ENCODE results near the gene ABLIM1.

The ABLIM1 gene

DNA sequence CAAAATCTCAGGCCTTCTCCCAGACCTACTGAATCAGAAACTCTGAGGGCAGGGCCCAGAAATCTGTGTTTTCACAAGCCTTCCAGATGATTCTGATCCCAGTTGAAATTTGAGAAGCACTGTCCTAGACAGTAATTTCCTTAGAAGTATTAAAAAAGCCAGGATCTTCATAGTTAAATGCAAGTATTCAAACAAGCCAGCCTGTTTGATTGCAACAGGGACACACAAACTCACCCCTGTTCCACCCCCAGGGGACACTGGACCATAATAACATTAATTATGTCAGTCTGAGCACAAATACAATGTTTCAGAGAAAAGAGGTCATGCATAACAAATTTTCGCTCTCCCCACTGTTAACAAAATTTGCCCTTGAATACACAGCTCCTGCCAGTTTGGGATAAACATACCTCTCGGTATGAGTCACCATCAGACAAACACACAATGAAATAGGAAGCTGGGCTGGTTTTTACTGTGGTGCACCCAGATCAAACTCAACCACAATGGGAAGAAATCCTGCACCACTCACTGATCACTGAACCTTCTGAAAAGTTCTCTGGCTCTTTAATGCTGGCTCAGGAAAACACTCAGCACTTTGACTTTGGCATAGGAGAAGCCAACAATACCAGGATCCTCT, 34.3 kb downstream of the ABLIM1 start (continued):
- TF ChIP-seq ZSCAN23 (tag by site-specific recombination; IDR thresholded peaks at IDR 0.05) (no peak), TRIM28 (IDR thresholded peaks at IDR 0.05; ENCODE audit: borderline replicate concordance, low read length) (peak; percentile 91; the same call in 1 of the 2 replicates), FEZF1 (tag by site-specific recombination; IDR thresholded peaks at IDR 0.05) (peak; percentile 80), ZBTB44 (tag by site-specific recombination; IDR thresholded peaks at IDR 0.05) (peak; percentile 79), ELK4 (IDR thresholded peaks at IDR 0.05; ENCODE audit: borderline replicate concordance, low read depth, low read length) (no peak), ZBTB21 (tag by site-specific recombination; IDR thresholded peaks at IDR 0.05) (0 out of 2 replicates have a peak, but pooled peaks have one; percentile 58), ZNF747 (tag by site-specific recombination; IDR thresholded peaks at IDR 0.05) (no peak), ZNF169 (tag by site-specific recombination; IDR thresholded peaks at IDR 0.05) (no peak), ZNF146 (tag by site-specific recombination; IDR thresholded peaks at IDR 0.05) (no peak), PRDM1 (tag by site-specific recombination; IDR thresholded peaks at IDR 0.05) (peak; percentile 75), YY2 (tag by site-specific recombination; IDR thresholded peaks at IDR 0.05) (no peak)

DNA sequence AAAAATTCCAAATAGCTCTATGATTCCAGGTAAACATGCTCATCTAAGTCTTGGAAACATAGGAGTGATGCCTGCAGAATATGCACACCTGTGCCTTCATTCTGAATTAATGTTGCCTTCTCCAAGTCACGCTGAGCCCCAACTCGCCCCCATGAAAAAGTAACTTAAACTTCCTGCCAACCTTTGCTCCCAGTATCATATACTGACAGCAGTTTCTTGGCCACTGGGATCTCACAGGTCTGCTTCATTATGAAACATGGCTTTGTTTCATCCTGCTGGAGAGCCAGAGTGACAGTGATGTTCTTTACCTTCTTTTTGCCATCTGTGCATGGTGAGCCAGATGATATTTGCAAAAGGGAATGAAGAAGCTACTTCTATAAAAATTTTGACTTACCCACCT, 34.9 kb downstream of the ABLIM1 start:
- CTCF ChIA-PET = interaction anchor here (0.6 to 1.2 kb wide), 4 partner anchors 33 to 162 kb away, joined by 3 to 5 read pairs (median 3); no protein-coding TSS in a partner anchor
- H3K4me1 ChIP-seq (ENCODE audit: control insufficient read depth, insufficient read depth, low read length) = peaks cover 16% of the 10 kb centered on the region
- no peak overlapping the region for H3K4me3 ChIP-seq (ENCODE audit: low read depth, low read length)
- peak overlapping the region; percentile 65 for H3K27ac ChIP-seq (ENCODE audit: extremely low read depth, low read depth, low read length)
- H3K36me3 ChIP-seq (ENCODE audit: control insufficient read depth in 2 of 2, insufficient read depth in 1 of 2, low read length in 2 of 2) = no peaks in the 10 kb centered on the region
- no peaks in the 10 kb centered on the region for H3K9me3 ChIP-seq (ENCODE audit: control insufficient read depth, insufficient read depth, low read depth, low read length)
- TF ChIP-seq ZNF510 (tag by site-specific recombination; IDR thresholded peaks at IDR 0.05; ENCODE audit: insufficient replicate concordance) (no peak), SCRT2 (tag by site-specific recombination; IDR thresholded peaks at IDR 0.05) (no peak), FEZF1 (tag by site-specific recombination; IDR thresholded peaks at IDR 0.05) (no peak), ZNF571 (tag by site-specific recombination; IDR thresholded peaks at IDR 0.05) (no peak), ZNF146 (tag by site-specific recombination; IDR thresholded peaks at IDR 0.05) (no peak), ZNF624 (tag by site-specific recombination; IDR thresholded peaks at IDR 0.05) (no peak), GLIS2 (tag by site-specific recombination; IDR thresholded peaks at IDR 0.05) (no peak), ZNF175 (tag by site-specific recombination; IDR thresholded peaks at IDR 0.05) (no peak), ZNF10 (tag by site-specific recombination; IDR thresholded peaks at IDR 0.05) (no peak), MYNN (tag by site-specific recombination; IDR thresholded peaks at IDR 0.05; ENCODE audit: borderline replicate concordance) (no peak), ELK4 (IDR thresholded peaks at IDR 0.05; ENCODE audit: borderline replicate concordance, low read depth, low read length) (no peak), ZNF658 (tag by site-specific recombination; IDR thresholded peaks at IDR 0.05) (no peak)
- POLR2A ChIA-PET = interaction anchor here (1.0 to 1.1 kb wide), 3 partner anchors 10 to 56 kb away, joined by 3 to 12 read pairs (median 3); no protein-coding TSS in a partner anchor

DNA sequence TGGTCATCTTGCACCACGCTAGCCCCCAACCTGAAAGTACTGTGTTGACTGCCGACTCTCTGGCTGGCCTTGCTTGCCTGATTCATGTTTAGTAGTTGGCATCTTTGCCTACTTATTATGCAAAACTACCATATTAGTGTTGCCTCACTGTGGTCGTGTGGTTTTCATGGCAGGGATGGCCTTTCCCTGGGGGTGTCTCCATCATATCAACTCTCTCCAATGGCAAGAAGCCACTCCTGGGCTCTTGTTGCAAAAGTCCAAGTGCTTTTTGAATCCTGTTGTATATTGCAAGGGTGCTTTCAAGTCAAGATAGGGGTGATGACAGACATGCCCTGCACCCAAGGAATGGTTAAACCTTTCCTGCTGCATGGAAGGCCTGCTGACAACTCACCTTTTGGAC, 39.4 kb downstream of the ABLIM1 start:
- no peak overlapping the region for H3K27ac ChIP-seq (ENCODE audit: extremely low read depth, low read depth, low read length)
- no peaks in the 10 kb centered on the region for H3K9me3 ChIP-seq (ENCODE audit: control insufficient read depth, insufficient read depth, low read depth, low read length)
- no peak overlapping the region for H3K4me3 ChIP-seq (ENCODE audit: low read depth, low read length)
- peaks cover 9% of the 10 kb centered on the region for H3K4me1 ChIP-seq (ENCODE audit: control insufficient read depth, insufficient read depth, low read length)
- no peaks in the 10 kb centered on the region for H3K36me3 ChIP-seq (ENCODE audit: control insufficient read depth in 2 of 2, insufficient read depth in 1 of 2, low read length in 2 of 2)
- TF ChIP-seq, protein P1, sequence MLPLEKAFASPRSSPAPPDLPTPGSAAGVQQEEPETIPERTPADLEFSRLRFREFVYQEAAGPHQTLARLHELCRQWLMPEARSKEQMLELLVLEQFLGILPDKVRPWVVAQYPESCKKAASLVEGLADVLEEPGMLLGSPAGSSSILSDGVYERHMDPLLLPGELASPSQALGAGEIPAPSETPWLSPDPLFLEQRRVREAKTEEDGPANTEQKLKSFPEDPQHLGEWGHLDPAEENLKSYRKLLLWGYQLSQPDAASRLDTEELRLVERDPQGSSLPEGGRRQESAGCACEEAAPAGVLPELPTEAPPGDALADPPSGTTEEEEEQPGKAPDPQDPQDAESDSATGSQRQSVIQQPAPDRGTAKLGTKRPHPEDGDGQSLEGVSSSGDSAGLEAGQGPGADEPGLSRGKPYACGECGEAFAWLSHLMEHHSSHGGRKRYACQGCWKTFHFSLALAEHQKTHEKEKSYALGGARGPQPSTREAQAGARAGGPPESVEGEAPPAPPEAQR (tag by site-specific recombination; IDR thresholded peaks at IDR 0.05) = no peak
- TF ChIP-seq ZNF596 (tag by site-specific recombination; IDR thresholded peaks at IDR 0.05) = no peak
- no peak for TF ChIP-seq ZSCAN30 (tag by site-specific recombination; IDR thresholded peaks at IDR 0.05)
- ChIA-PET CTCF (interaction anchor here (0.7 kb wide), 1 partner anchor 1224 kb away, joined by 4 read pairs; no protein-coding TSS in a partner anchor), POLR2A (interaction anchor here (0.7 kb wide), 1 partner anchor 13 kb away, joined by 3 read pairs; no protein-coding TSS in a partner anchor)
